GM21825 (cell line): Measurements from ENCODE around the gene PNLDC1.
"Not testable (repeated sequence)": the region's sequence is repeated elsewhere in the genome, so short reads cannot be mapped to it uniquely, and the experiment has no call there.

ENCODE experiments used
- ATAC-seq: cut with Tn5 transposase; IDR thresholded peaks from one replicate; pipeline ENCODE4 v1.9.1; 2021; ENCODE audit warnings: mild to moderate bottlenecking, moderate library complexity; ENCODE audit not compliant: unreplicated experiment

The PNLDC1 gene

GRCh38 chr6:159819098-159819497 lies 19.0 kb downstream of the PNLDC1 start:
- no peak for ATAC-seq

- no peak for ATAC-seq
Measured at GRCh38 chr6:159819932-159820640, 20.0 kb downstream of the PNLDC1 start.

- ATAC-seq: no peak
Measured at GRCh38 chr6:159821122-159821521, 21.0 kb downstream of the PNLDC1 start.

- no peak for ATAC-seq
Measured at GRCh38 chr6:159821726-159822125, 21.6 kb downstream of the PNLDC1 start.

DNA sequence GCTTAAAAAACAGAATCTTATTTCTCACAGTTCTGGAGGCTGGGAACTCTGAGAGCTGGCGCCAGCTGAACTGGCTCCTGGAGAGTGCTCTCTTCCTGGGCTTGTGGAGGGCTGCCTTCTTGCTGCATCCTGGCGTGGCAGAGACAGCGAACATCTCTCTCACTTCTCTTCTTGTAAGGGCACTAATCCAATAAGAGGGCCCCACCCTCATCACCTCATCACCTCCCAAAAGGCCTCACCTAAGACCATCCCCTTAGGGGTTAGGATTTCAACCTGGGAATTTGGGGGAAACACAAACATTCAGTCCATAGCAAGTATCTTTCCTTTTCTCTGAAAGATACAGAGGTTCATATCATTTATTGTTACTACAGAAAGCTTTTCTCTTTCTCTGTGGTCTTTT lies 23.9 kb downstream of the PNLDC1 start:
- ATAC-seq: no peak

GRCh38 chr6:159824690-159825089 lies 24.6 kb downstream of the PNLDC1 start:
- not testable (repeated sequence) for ATAC-seq

- ATAC-seq: no peak
Measured at GRCh38 chr6:159826004-159826403, 25.9 kb downstream of the PNLDC1 start.

- ATAC-seq: no peak
Measured at GRCh38 chr6:159826968-159827647, 27.0 kb downstream of the PNLDC1 start.

- no peak for ATAC-seq
Measured at GRCh38 chr6:159828074-159828473, 28.0 kb downstream of the PNLDC1 start.

GRCh38 chr6:159829526-159829925 lies 29.4 kb downstream of the PNLDC1 start:
- ATAC-seq: no peak

DNA sequence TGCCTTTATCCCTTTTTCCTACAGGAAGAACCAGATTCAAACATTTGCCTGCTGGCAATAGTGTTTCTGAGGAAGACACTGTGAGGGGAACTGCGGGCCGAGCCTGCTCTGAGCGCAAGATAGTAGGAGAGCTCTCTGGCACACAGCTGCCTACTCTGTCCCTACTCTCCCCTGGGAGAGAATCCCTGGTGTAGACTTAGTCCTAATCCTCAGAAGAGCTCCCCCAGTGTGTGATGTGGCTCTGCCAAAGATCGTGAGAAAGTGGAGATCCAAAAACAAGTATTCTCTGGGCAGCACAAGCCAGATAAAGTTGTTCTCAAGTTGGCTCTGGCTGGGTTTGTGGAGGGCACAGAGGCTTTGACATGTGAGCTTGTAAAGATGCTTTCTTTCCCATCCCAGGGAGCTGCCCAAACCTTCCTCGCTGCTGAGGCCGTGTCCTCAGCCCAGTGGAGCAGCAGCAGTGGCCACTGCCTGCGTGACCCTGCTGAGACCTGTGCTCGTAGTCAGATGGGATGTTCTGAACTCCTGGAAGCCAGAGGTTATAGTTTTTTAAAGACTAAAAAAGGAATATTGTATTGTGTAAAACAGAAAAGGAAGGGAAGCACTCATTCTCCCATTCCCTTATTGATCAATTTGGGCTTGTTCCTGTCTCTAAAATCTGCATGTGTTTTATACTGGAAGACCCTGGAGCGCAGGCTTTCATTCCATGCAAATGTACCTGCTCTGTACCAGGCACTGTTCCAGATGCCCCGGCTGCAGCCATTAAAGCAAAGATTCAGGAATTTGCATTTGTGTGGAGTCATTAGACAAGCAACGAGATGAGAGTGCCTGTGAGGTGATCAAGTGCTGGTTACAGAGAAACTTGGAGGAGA lies 30.7 kb downstream of the PNLDC1 start:
- no peak for ATAC-seq

DNA sequence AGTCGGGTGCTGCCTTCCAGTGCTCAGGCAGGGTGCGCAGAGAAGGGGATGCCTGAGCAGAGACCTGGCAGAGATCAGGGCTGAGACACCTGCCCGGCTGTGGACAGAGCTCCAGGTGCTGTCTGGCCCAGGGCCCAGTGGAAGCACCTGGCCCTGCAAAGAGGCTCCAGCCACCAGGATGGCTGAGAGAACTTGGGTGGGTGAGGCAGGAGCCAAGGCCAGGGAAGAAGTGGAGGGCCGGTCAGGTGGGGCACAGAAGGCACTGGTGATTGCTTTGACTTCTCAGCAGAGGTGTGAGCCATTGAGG lies 31.2 kb downstream of the PNLDC1 start:
- ATAC-seq: no peak

GRCh38 chr6:159832946-159833345 lies 32.9 kb downstream of the PNLDC1 start:
- ATAC-seq: no peak

GRCh38 chr6:159833556-159833955 lies 33.5 kb downstream of the PNLDC1 start:
- no peak for ATAC-seq

GRCh38 chr6:159833997-159834603 lies 34.0 kb downstream of the PNLDC1 start:
- no peak for ATAC-seq

DNA sequence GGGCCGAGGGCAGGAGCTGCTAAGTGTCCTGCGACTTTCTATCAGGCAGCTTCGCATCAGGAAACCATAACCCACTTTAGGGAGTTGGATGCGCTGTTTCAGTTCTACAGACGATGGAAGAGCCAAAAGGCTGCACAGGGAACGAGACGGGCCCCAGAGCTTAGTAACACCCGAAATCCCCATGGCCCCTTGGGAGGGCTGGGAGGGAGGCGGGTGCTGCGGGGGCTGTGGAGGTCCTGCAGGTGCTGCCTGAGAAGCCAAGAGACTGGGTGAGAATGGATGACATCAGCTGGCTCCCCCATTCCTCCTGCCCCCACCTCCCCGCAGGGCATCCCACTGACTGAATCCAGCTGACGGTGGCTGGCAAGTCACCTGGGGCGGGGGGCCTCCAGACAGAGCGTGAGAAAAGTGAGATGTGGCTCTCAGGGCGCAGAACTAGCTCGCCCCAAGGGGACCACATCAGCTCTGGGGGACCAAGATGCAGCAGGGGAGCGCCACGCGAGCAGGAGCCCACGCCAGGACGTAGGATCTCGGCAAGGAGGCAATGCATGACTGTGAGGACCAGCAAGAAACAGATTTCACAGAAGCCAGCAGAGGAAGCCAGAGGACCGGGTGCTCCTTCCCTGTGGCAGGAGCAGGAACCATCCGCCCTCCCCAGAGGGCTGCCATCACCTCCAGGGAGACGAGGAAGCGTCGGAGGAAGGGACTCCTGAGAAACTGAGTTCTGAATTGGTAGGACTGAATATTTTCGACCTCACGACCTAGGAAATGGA lies 36.8 kb downstream of the PNLDC1 start:
- ATAC-seq: no peak

DNA sequence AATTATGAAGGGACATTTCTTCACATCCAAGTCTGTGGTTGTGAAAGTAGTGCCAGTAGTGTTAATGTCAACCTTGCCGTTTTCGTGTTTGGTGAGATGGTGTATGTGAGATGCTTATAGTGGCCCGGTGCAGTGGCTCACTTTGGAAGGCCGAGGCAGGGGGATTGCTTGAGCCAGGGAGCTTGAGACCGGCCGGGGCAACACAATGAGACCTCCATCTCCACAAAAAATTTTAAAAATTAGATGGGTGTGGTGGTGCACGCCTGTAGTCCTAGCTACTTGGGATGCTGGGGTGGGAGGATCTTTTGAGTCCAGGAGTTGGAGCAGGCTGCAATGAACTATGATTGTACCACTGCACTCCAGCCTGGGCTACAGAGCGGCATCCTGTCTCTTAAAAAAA lies 37.4 kb downstream of the PNLDC1 start:
- no peak for ATAC-seq

GRCh38 chr6:159838020-159838744 lies 38.1 kb downstream of the PNLDC1 start:
- no peak for ATAC-seq

DNA sequence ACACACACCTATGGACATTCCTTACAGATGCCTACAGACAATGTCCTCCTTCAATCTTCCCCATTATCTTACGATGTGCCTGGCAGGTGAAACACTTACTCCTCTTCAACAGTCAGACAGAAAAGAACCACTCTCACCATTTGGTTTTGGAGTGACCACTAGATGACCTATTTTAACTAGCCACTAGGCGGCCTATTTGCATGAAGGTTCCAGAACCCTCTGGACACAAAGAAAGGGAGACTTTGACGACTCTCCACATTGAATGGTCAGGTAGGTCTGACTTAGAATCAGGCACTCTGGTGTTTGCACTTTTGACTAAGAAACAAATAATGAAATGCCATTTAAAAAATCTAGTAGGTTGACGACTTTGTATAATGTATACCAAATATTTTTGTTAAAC lies 42.0 kb downstream of the PNLDC1 start:
- no peak for ATAC-seq
